ENCODE measurements around the gene EIF3K.

Gene EIF3K

GRCh38 chr19:38648769-38649304 lies 29.8 kb downstream of the EIF3K start:
- Histone ChIP-seq H3K9ac (ENCODE audit: low read length in 5 of 5) (peak overlapping the region; percentile 75 to 98 (median 96)), H3K27ac (ENCODE audit: low read depth, low read length) (peak overlapping the region; percentile 99), H3K4me3 (ENCODE audit: low read depth in 1 of 5, low read length in 5 of 5) (peak overlapping the region; percentile 80 to 98 (median 93)), H3K4me1 (ENCODE audit: control insufficient read depth in 5 of 5, insufficient read depth in 5 of 5, low read length in 5 of 5) (peaks cover 14 to 63% (median 59%) of the 10 kb centered on the region in 5 donors), H3K27me3 (ENCODE audit: control insufficient read depth in 5 of 5, insufficient read depth in 4 of 5, low read length in 5 of 5) (no peaks in the 10 kb centered on the region), H3K9me3 (ENCODE audit: control insufficient read depth in 5 of 5, low read length in 5 of 5) (no peaks in the 10 kb centered on the region), H3K36me3 (ENCODE audit: control insufficient read depth in 5 of 5, insufficient read depth in 5 of 5, low read length in 5 of 5) (no peaks in the 10 kb centered on the region)

- H3K9me3 ChIP-seq (ENCODE audit: control insufficient read depth in 5 of 5, low read length in 5 of 5), result no peaks in the 10 kb centered on the region
- peak overlapping the region; percentile 80 to 98 (median 93) for H3K4me3 ChIP-seq (ENCODE audit: low read depth in 1 of 5, low read length in 5 of 5)
- peaks cover 14 to 70% (median 66%) of the 10 kb centered on the region in 5 donors for H3K4me1 ChIP-seq (ENCODE audit: control insufficient read depth in 5 of 5, insufficient read depth in 5 of 5, low read length in 5 of 5)
- peak overlapping the region; percentile 75 to 98 (median 96) for H3K9ac ChIP-seq (ENCODE audit: low read length in 5 of 5)
- H3K27ac ChIP-seq (ENCODE audit: low read depth, low read length), result peak overlapping the region; percentile 99
- H3K36me3 ChIP-seq (ENCODE audit: control insufficient read depth in 5 of 5, insufficient read depth in 5 of 5, low read length in 5 of 5), result no peaks in the 10 kb centered on the region
- no peaks in the 10 kb centered on the region for H3K27me3 ChIP-seq (ENCODE audit: control insufficient read depth in 5 of 5, insufficient read depth in 4 of 5, low read length in 5 of 5)
Observed at GRCh38 chr19:38649305-38650171, 30.6 kb downstream of the EIF3K start.

GRCh38 chr19:38650172-38650775 lies 31.3 kb downstream of the EIF3K start:
- Histone ChIP-seq H3K4me1 (ENCODE audit: control insufficient read depth in 5 of 5, insufficient read depth in 5 of 5, low read length in 5 of 5) (peaks cover 14 to 77% (median 74%) of the 10 kb centered on the region in 5 donors), H3K36me3 (ENCODE audit: control insufficient read depth in 5 of 5, insufficient read depth in 5 of 5, low read length in 5 of 5) (no peaks in the 10 kb centered on the region), H3K4me3 (ENCODE audit: low read depth in 1 of 5, low read length in 5 of 5) (peak overlapping the region; percentile 80 to 98 (median 93)), H3K9me3 (ENCODE audit: control insufficient read depth in 5 of 5, low read length in 5 of 5) (no peaks in the 10 kb centered on the region), H3K27ac (ENCODE audit: low read depth, low read length) (peak overlapping the region; percentile 99), H3K9ac (ENCODE audit: low read length in 5 of 5) (peak overlapping the region; percentile 75 to 98 (median 96)), H3K27me3 (ENCODE audit: control insufficient read depth in 5 of 5, insufficient read depth in 4 of 5, low read length in 5 of 5) (no peaks in the 10 kb centered on the region)

GRCh38 chr19:38650911-38651584 lies 32.1 kb downstream of the EIF3K start:
- peaks cover 16 to 85% (median 81%) of the 10 kb centered on the region in 5 donors for H3K4me1 ChIP-seq (ENCODE audit: control insufficient read depth in 5 of 5, insufficient read depth in 5 of 5, low read length in 5 of 5)
- peak overlapping the region in 4 of 5 donors; percentile 10 to 97 (median 88) for H3K9ac ChIP-seq (ENCODE audit: low read length in 5 of 5)
- H3K27ac ChIP-seq (ENCODE audit: low read depth, low read length), result peak overlapping the region; percentile 99
- H3K9me3 ChIP-seq (ENCODE audit: control insufficient read depth in 5 of 5, low read length in 5 of 5), result no peaks in the 10 kb centered on the region
- peak overlapping the region; percentile 6 to 98 (median 80) for H3K4me3 ChIP-seq (ENCODE audit: low read depth in 1 of 5, low read length in 5 of 5)
- H3K36me3 ChIP-seq (ENCODE audit: control insufficient read depth in 5 of 5, insufficient read depth in 5 of 5, low read length in 5 of 5), result no peaks in the 10 kb centered on the region
- H3K27me3 ChIP-seq (ENCODE audit: control insufficient read depth in 5 of 5, insufficient read depth in 4 of 5, low read length in 5 of 5), result no peaks in the 10 kb centered on the region

- Histone ChIP-seq H3K9ac (ENCODE audit: low read length in 5 of 5) (peak overlapping the region in 4 of 5 donors; percentile 41 to 93 (median 56)), H3K4me1 (ENCODE audit: control insufficient read depth in 5 of 5, insufficient read depth in 5 of 5, low read length in 5 of 5) (peaks cover 16 to 100% (median 99%) of the 10 kb centered on the region in 5 donors)
Observed at GRCh38 chr19:38653028-38653571, 34.1 kb downstream of the EIF3K start.

GRCh38 chr19:38654628-38655055 lies 35.7 kb downstream of the EIF3K start:
- Histone ChIP-seq H3K9me3 (ENCODE audit: control insufficient read depth in 5 of 5, low read length in 5 of 5) (no peaks in the 10 kb centered on the region), H3K4me3 (ENCODE audit: low read depth in 1 of 5, low read length in 5 of 5) (no peak overlapping the region), H3K27me3 (ENCODE audit: control insufficient read depth in 5 of 5, insufficient read depth in 4 of 5, low read length in 5 of 5) (no peaks in the 10 kb centered on the region), H3K4me1 (ENCODE audit: control insufficient read depth in 5 of 5, insufficient read depth in 5 of 5, low read length in 5 of 5) (peaks cover 18 to 100% (median 98%) of the 10 kb centered on the region in 5 donors), H3K27ac (ENCODE audit: low read depth, low read length) (peak overlapping the region; percentile 99), H3K9ac (ENCODE audit: low read length in 5 of 5) (peak overlapping the region in 1 of 5 donors; percentile 35), H3K36me3 (ENCODE audit: control insufficient read depth in 5 of 5, insufficient read depth in 5 of 5, low read length in 5 of 5) (no peaks in the 10 kb centered on the region)

More at GRCh38 chr19:38653028-38653571, 34.1 kb downstream of the EIF3K start:
- Histone ChIP-seq H3K9me3 (ENCODE audit: control insufficient read depth in 5 of 5, low read length in 5 of 5) (no peaks in the 10 kb centered on the region), H3K4me3 (ENCODE audit: low read depth in 1 of 5, low read length in 5 of 5) (peak overlapping the region in 1 of 5 donors; percentile 9), H3K27me3 (ENCODE audit: control insufficient read depth in 5 of 5, insufficient read depth in 4 of 5, low read length in 5 of 5) (no peaks in the 10 kb centered on the region), H3K36me3 (ENCODE audit: control insufficient read depth in 5 of 5, insufficient read depth in 5 of 5, low read length in 5 of 5) (no peaks in the 10 kb centered on the region), H3K27ac (ENCODE audit: low read depth, low read length) (peak overlapping the region; percentile 99)

GRCh38 chr19:38655148-38655824 lies 36.3 kb downstream of the EIF3K start:
- Histone ChIP-seq H3K9ac (ENCODE audit: low read length in 5 of 5) (peak overlapping the region in 2 of 5 donors; percentile 35 to 48), H3K27ac (ENCODE audit: low read depth, low read length) (peak overlapping the region; percentile 99), H3K27me3 (ENCODE audit: control insufficient read depth in 5 of 5, insufficient read depth in 4 of 5, low read length in 5 of 5) (no peaks in the 10 kb centered on the region), H3K36me3 (ENCODE audit: control insufficient read depth in 5 of 5, insufficient read depth in 5 of 5, low read length in 5 of 5) (no peaks in the 10 kb centered on the region), H3K4me3 (ENCODE audit: low read depth in 1 of 5, low read length in 5 of 5) (no peak overlapping the region), H3K9me3 (ENCODE audit: control insufficient read depth in 5 of 5, low read length in 5 of 5) (no peaks in the 10 kb centered on the region), H3K4me1 (ENCODE audit: control insufficient read depth in 5 of 5, insufficient read depth in 5 of 5, low read length in 5 of 5) (peaks cover 18 to 100% (median 98%) of the 10 kb centered on the region in 5 donors)

- Histone ChIP-seq H3K27me3 (ENCODE audit: control insufficient read depth in 5 of 5, insufficient read depth in 4 of 5, low read length in 5 of 5) (no peaks in the 10 kb centered on the region), H3K36me3 (ENCODE audit: control insufficient read depth in 5 of 5, insufficient read depth in 5 of 5, low read length in 5 of 5) (peaks cover 0 to 5% (median 0%) of the 10 kb centered on the region in 5 donors), H3K9ac (ENCODE audit: low read length in 5 of 5) (peak overlapping the region in 1 of 5 donors; percentile 21), H3K27ac (ENCODE audit: low read depth, low read length) (peak overlapping the region; percentile 96), H3K9me3 (ENCODE audit: control insufficient read depth in 5 of 5, low read length in 5 of 5) (no peaks in the 10 kb centered on the region), H3K4me3 (ENCODE audit: low read depth in 1 of 5, low read length in 5 of 5) (peak overlapping the region in 1 of 5 donors; percentile 11), H3K4me1 (ENCODE audit: control insufficient read depth in 5 of 5, insufficient read depth in 5 of 5, low read length in 5 of 5) (peaks cover 16 to 100% (median 97%) of the 10 kb centered on the region in 5 donors)
Observed at GRCh38 chr19:38656171-38656981, 37.4 kb downstream of the EIF3K start.

Data from subcutaneous abdominal adipose tissue (tissue), 5 donors.